ENCODE measurements around the gene TMEM178B.

DNA sequence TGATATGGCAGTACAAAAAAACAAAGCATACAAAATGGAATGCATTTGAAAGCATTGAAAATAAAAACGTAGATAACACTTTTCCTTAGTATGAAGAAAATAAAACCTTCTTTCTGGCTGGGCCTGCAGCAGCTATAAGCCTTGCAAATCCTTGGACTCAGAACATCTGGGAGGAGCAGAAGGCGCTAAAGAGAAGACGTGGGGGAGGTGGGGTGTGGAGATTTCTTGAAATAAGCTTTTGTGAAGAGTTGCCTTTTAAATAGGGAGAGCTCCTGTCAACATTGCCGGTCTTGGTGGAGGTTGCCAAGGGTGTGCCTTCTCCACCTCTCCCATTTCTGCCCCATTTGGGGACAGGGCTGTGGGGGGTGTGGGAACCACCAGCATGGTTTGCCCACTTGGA lies 128.7 kb downstream of the TMEM178B start:
- TF ChIP-seq ZNF391 (tag by site-specific recombination; IDR thresholded peaks at IDR 0.05; ENCODE audit: borderline replicate concordance, low read depth) (no peak), SP2 (tag by site-specific recombination; IDR thresholded peaks at IDR 0.05) (no peak), ZNF175 (tag by site-specific recombination; IDR thresholded peaks at IDR 0.05) (no peak), YY1 (tag by site-specific recombination; IDR thresholded peaks at IDR 0.05) (no peak), ZNF530 (tag by site-specific recombination; IDR thresholded peaks at IDR 0.05; ENCODE audit: low read depth) (no peak), ZEB2 (tag by site-specific recombination; IDR thresholded peaks at IDR 0.05) (no peak), ZNF549 (tag by site-specific recombination; IDR thresholded peaks at IDR 0.05) (no peak), MYNN (tag by site-specific recombination; IDR thresholded peaks at IDR 0.05; ENCODE audit: borderline replicate concordance) (no peak), ZNF138 (tag by site-specific recombination; IDR thresholded peaks at IDR 0.05; ENCODE audit: borderline replicate concordance) (no peak), ZNF140 (tag by site-specific recombination; IDR thresholded peaks at IDR 0.05) (no peak), HOXA7 (CRISPR knock-in tag; IDR thresholded peaks at IDR 0.05; ENCODE audit: borderline replicate concordance) (no peak)
- TF ChIP-seq, protein P1, sequence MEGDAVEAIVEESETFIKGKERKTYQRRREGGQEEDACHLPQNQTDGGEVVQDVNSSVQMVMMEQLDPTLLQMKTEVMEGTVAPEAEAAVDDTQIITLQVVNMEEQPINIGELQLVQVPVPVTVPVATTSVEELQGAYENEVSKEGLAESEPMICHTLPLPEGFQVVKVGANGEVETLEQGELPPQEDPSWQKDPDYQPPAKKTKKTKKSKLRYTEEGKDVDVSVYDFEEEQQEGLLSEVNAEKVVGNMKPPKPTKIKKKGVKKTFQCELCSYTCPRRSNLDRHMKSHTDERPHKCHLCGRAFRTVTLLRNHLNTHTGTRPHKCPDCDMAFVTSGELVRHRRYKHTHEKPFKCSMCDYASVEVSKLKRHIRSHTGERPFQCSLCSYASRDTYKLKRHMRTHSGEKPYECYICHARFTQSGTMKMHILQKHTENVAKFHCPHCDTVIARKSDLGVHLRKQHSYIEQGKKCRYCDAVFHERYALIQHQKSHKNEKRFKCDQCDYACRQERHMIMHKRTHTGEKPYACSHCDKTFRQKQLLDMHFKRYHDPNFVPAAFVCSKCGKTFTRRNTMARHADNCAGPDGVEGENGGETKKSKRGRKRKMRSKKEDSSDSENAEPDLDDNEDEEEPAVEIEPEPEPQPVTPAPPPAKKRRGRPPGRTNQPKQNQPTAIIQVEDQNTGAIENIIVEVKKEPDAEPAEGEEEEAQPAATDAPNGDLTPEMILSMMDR (tag by site-specific recombination; IDR thresholded peaks at IDR 0.05) = no peak
- TF ChIP-seq, protein P2, sequence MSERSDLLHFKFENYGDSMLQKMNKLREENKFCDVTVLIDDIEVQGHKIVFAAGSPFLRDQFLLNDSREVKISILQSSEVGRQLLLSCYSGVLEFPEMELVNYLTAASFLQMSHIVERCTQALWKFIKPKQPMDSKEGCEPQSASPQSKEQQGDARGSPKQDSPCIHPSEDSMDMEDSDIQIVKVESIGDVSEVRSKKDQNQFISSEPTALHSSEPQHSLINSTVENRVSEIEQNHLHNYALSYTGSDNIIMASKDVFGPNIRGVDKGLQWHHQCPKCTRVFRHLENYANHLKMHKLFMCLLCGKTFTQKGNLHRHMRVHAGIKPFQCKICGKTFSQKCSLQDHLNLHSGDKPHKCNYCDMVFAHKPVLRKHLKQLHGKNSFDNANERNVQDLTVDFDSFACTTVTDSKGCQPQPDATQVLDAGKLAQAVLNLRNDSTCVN (tag by site-specific recombination; optimal IDR thresholded peaks at IDR 0.05) = no peak
